Endothelial cell of umbilical vein (primary cell): ENCODE data around the gene ABLIM2. TPM values are rescaled to one million over a fixed set of nuclear protein-coding genes. Genes with fewer than 3 reads are reported as not detected.

Experiments used
- BruUV-seq: library from RNA; stranded (reverse); fragments of 400-500 nt; replicated peaks from 2 replicates; lab custom pipeline; 2021; lab: Mats Ljungman, UMichigan
- CTCF ChIA-PET: fragments of 300-600, 350-600 bp; sonication (Branson Sonifier 250); formaldehyde crosslinking; loops from one replicate; lab custom pipeline; 2021; ENCODE audit warnings: antibody characterized with exemption, inconsistent platforms; lab: Charles Lee
- POLR2A ChIA-PET: fragments of 300-600, 350-600 bp; sonication (Branson Sonifier 250); formaldehyde crosslinking; loops from one replicate; lab custom pipeline; 2021; ENCODE audit warnings: antibody characterized with exemption, inconsistent platforms; lab: Charles Lee
- DNase-seq: peaks from one replicate; pipeline ENCODE4 v3.0.0-alpha.2; 2011; ENCODE audit warnings: low read depth, low spot score
- FAIRE-seq: peaks from 2 replicates; lab custom pipeline; 2011; peaks lifted over from hg19 to GRCh38; lab: Jason Lieb, UNC
- H2AFZ ChIP-seq: 2 replicates; pipeline ENCODE4 v1.6.0; 2012; ENCODE audit warnings: low read depth, low read length, control low read depth, inconsistent platforms
- H3K27ac ChIP-seq: 2 replicates; pipeline ENCODE4 v1.5.1; 2011; ENCODE audit warnings: low read depth, mild to moderate bottlenecking, control low read depth, low read length, moderate library complexity; ENCODE audit not compliant: insufficient read depth
- H3K27me3 ChIP-seq, 2 experiments: 2 replicates each; pipeline versions ENCODE4 v1.6.0 to v1.6.1; 2011; ENCODE audit warnings: low read length in 2 of 2, mixed read lengths in 1 of 2; ENCODE audit not compliant: control insufficient read depth in 2 of 2, insufficient read depth in 2 of 2
- H3K36me3 ChIP-seq, 2 experiments: 2 replicates in 1 of 2; 3 replicates in 1 of 2; pipeline ENCODE4 v1.5.1; 2011; ENCODE audit warnings: low read length in 2 of 2, mild to moderate bottlenecking in 1 of 2, moderate library complexity in 1 of 2; ENCODE audit not compliant: control insufficient read depth in 2 of 2, insufficient read depth in 2 of 2; ENCODE audit errors: extremely low read depth in 1 of 2
- H3K4me1 ChIP-seq: 3 replicates; pipeline ENCODE4 v1.5.1; 2011; ENCODE audit warnings: mild to moderate bottlenecking, low read length; ENCODE audit not compliant: control insufficient read depth, insufficient read depth; ENCODE audit errors: extremely low read depth
- H3K4me2 ChIP-seq: 2 replicates; pipeline ENCODE4 v1.6.1; 2011; ENCODE audit warnings: low read length, control low read depth, mixed read lengths; ENCODE audit not compliant: insufficient read depth
- H3K4me3 ChIP-seq, 3 experiments: fragments of 200-600 bp in 1 of 3; sonication (generic), shearing (Covaris generic) in 1 of 3; replicated peaks in 1 of 3; 2 replicates each; pipeline ENCODE4 v1.5.1; 2011 to 2016; ENCODE audit warnings: control low read depth in 3 of 3, low read length in 3 of 3, mild to moderate bottlenecking in 2 of 3, inconsistent platforms in 1 of 3, low read depth in 1 of 3, moderate library complexity in 1 of 3; ENCODE audit not compliant: insufficient read depth in 1 of 3
- H3K79me2 ChIP-seq: 2 replicates; pipeline ENCODE4 v1.6.0; 2012; ENCODE audit warnings: low read length, inconsistent platforms; ENCODE audit not compliant: control insufficient read depth, insufficient read depth
- H3K9ac ChIP-seq: replicated peaks from 2 replicates; pipeline ENCODE3; 2011; ENCODE audit warnings: low read length, control low read depth; ENCODE audit not compliant: insufficient read depth; ENCODE audit errors: extremely low read depth
- H3K9me1 ChIP-seq: replicated peaks from 3 replicates; pipeline ENCODE4 v1.6.0; 2011; ENCODE audit warnings: mild to moderate bottlenecking, low read length; ENCODE audit not compliant: control insufficient read depth, insufficient read depth; ENCODE audit errors: extremely low read depth
- H3K9me3 ChIP-seq: replicated peaks from 2 replicates; pipeline ENCODE4 v1.5.1; 2012; ENCODE audit warnings: low read length, inconsistent platforms; ENCODE audit not compliant: control insufficient read depth, insufficient read depth
- H4K20me1 ChIP-seq: replicated peaks from 2 replicates; pipeline ENCODE3; 2011; ENCODE audit warnings: mild to moderate bottlenecking, low read length; ENCODE audit not compliant: control insufficient read depth, insufficient read depth; ENCODE audit errors: extremely low read depth
- EZH2 ChIP-seq: IDR thresholded peaks from 2 replicates; pipeline ENCODE4 v1.6.1; 2012; ENCODE audit warnings: borderline replicate concordance, low read depth, mild to moderate bottlenecking, moderate library complexity, low read length, inconsistent platforms; ENCODE audit not compliant: severe bottlenecking
- FOS ChIP-seq: IDR thresholded peaks from 2 replicates; pipeline ENCODE4 v1.6.1; 2011; ENCODE audit warnings: mild to moderate bottlenecking, low read length, moderate library complexity, borderline replicate concordance; ENCODE audit not compliant: insufficient read depth
- GATA2 ChIP-seq: IDR thresholded peaks from 2 replicates; pipeline ENCODE4 v1.7.0; 2011; ENCODE audit warnings: low read depth, mild to moderate bottlenecking, moderate library complexity, mixed read lengths, low read length; ENCODE audit not compliant: insufficient read length, insufficient read depth
- JUN ChIP-seq: IDR thresholded peaks from 2 replicates; pipeline ENCODE4 v1.6.1; 2011; ENCODE audit warnings: borderline replicate concordance, low read depth; ENCODE audit not compliant: insufficient read length, insufficient read depth
- MAX ChIP-seq: IDR thresholded peaks from 2 replicates; pipeline ENCODE4 v1.6.1; 2011; ENCODE audit not compliant: insufficient read depth, insufficient read length
- MYC ChIP-seq: IDR thresholded peaks from one replicate; pipeline ENCODE4 v1.6.1; 2011; ENCODE audit warnings: mild to moderate bottlenecking, low read depth, low read length
- POLR2A ChIP-seq: IDR thresholded peaks from 2 replicates; pipeline ENCODE4 v1.6.1; 2012; ENCODE audit warnings: low read depth, mild to moderate bottlenecking, control low read depth, low read length
- POLR2AphosphoS5 ChIP-seq: IDR thresholded peaks from 2 replicates; pipeline ENCODE4 v1.6.1; 2012; ENCODE audit warnings: low read depth, mild to moderate bottlenecking, control low read depth, low read length, moderate library complexity; ENCODE audit not compliant: insufficient read depth
- dilution Hi-C: fragments of 300-500 bp; cut with MboI; formaldehyde crosslinking; loops from one replicate; pipeline ENCODE4 v1.15.0; 2019; ENCODE audit warnings: low sequenced_read_pairs; ENCODE audit not compliant: extremely low pct_ligation_motif_present
- intact Hi-C: fragments of 100-400 bp; cut with micrococcal nuclease; formaldehyde crosslinking; loops from one replicate; pipeline ENCODE4 v1.10.0; 2022
- polyA plus RNA-seq, 4 experiments: library from polyadenylated mRNA; depleted of rRNA in 3 of 4; stranded (reverse) in 3 of 4; unstranded in 1 of 4; fragments of >200 nt; gene quantifications; 2 replicates each; pipeline versions ENCODE4 v1.2.1 to v1.2.3, GENCODE V29; 2011 to 2012; ENCODE audit warnings: missing spikeins in 1 of 4
- total RNA-seq: library from RNA; stranded (reverse); gene quantifications from 2 replicates; pipeline ENCODE4 v1.2.3, GENCODE V29; 2021
- TF ChIP-seq, protein P1 (sequence below), 2 donors: IDR thresholded peaks; 1 replicate in 1 of 2; 2 replicates in 1 of 2; pipeline ENCODE4 v1.5.1; 2011; ENCODE audit warnings: low read length in 2 of 2, mild to moderate bottlenecking in 2 of 2, moderate library complexity in 2 of 2, control low read depth in 1 of 2, inconsistent platforms in 1 of 2, low read depth in 1 of 2; ENCODE audit not compliant: insufficient read depth in 1 of 2; ENCODE audit errors: extremely low read depth in 1 of 2

The ABLIM2 gene
- total and polyA plus RNA-seq, 2 donors (not counting 3 experiments of a cell fraction or from before 2014, with no cell fraction given) = 0.28 to 0.66 TPM

GRCh38 chr4:8030121-8030781 is 128.4 kb downstream of the ABLIM2 start:
- POLR2A ChIA-PET = no interaction called here
- Histone ChIP-seq H3K27me3 (peaks cover 0 to 2% of the 10 kb centered on the region in 2 experiments), H3K9me1 (no peaks in the 10 kb centered on the region), H3K4me3 (no peak overlapping the region), H3K79me2 (no peaks in the 10 kb centered on the region), H4K20me1 (no peaks in the 10 kb centered on the region), H2AFZ (no peak overlapping the region), H3K9me3 (no peaks in the 10 kb centered on the region), H3K4me1 (peaks cover under 1% of the 10 kb centered on the region), H3K27ac (no peak overlapping the region), H3K9ac (no peak overlapping the region), H3K4me2 (no peak overlapping the region), H3K36me3 (no peaks in the 10 kb centered on the region)
- no peak for DNase-seq
- no TSS peak for BruUV-seq
- intact Hi-C loops (loop anchor here (10.0 kb wide), 1 partner anchor 65 kb away; no protein-coding TSS in a partner anchor), dilution Hi-C loops (no loop called here)
- TF ChIP-seq MAX = no peak
- TF ChIP-seq JUN = no peak
- TF ChIP-seq POLR2AphosphoS5 = no peak
- TF ChIP-seq GATA2 = no peak
- TF ChIP-seq, protein P1, sequence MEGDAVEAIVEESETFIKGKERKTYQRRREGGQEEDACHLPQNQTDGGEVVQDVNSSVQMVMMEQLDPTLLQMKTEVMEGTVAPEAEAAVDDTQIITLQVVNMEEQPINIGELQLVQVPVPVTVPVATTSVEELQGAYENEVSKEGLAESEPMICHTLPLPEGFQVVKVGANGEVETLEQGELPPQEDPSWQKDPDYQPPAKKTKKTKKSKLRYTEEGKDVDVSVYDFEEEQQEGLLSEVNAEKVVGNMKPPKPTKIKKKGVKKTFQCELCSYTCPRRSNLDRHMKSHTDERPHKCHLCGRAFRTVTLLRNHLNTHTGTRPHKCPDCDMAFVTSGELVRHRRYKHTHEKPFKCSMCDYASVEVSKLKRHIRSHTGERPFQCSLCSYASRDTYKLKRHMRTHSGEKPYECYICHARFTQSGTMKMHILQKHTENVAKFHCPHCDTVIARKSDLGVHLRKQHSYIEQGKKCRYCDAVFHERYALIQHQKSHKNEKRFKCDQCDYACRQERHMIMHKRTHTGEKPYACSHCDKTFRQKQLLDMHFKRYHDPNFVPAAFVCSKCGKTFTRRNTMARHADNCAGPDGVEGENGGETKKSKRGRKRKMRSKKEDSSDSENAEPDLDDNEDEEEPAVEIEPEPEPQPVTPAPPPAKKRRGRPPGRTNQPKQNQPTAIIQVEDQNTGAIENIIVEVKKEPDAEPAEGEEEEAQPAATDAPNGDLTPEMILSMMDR (IDR thresholded peaks at IDR 0.05; ENCODE audit: extremely low read depth in 1 of 2, insufficient read depth in 1 of 2, low read depth in 1 of 2, low read length in 2 of 2) = no peak
- no peak for TF ChIP-seq FOS
- no peak for TF ChIP-seq MYC
- no peak for TF ChIP-seq EZH2
- TF ChIP-seq POLR2A = no peak
- FAIRE-seq = no peak
- CTCF ChIA-PET = no interaction called here
